ENCODE data around the gene TRMT61A.

Gene TRMT61A

DNA sequence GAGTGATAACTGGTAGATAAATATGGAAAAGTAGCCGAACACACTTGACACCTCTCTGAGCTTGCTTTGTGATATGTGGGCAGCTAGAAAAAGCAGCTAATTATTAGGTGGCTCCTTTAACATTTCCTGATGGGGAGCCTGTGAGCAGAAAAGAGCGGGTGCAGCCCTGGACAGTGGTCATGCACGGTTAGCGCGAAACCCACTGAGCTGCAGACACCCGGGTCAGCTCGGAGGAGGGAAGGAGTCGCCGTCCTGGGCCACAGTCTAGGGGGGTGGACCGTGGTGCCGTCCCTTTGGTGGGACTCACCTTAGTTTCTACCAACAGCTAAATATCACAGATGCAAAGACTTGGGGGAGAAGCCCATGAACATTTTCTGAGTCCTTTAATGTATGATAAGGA is 40.4 kb downstream of the TRMT61A start:
- DNase-seq, result no peak

DNA sequence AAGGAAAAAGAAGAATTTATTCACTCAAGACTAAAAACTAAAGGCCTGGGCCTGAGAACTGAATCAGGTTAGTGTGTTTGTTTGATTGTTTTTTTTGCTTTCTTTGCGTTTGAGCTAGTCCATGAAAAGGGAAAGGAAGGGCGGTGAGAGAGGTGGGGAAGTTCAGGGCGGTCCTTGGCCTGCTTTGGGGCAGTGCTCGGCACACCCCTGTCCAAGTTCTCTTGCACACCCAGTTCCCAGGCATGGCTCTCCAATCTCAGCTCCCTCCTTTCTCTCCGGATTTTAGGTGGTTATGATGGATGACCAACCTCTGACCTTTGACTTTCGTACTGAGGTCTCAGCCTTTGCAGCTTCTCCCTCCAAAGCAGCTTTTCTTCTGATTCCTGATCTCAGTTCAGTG is 45.1 kb downstream of the TRMT61A start:
- DNase-seq, result no peak

DNA sequence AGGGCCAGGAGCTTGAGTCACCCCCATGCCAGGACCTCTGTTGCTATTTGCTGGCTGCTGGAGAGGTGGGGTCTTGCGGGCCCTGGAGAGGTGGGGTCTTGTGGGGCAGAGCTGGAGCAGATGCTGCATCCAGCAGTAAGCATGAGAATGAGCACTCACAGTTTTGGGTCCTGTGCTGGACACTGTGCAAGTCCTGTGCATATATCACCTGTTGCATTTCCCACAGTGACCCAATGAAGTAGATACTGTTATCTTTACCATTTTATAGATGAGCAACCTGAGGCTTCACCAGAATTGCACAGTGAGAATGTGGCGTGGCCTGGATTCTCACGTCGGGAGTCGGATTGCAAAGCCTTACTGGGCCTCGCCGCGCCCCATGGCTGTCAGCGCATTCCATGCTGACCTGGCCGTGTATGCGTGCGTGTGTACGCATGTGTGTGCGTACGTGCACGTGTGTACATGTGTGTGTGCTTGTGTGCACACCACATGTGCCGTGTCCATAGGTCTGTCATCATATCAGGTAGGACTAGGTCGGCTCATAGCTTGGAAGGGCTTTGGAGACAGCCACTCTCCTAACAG is 45.8 kb downstream of the TRMT61A start:
- DNase-seq, result no peak

DNA sequence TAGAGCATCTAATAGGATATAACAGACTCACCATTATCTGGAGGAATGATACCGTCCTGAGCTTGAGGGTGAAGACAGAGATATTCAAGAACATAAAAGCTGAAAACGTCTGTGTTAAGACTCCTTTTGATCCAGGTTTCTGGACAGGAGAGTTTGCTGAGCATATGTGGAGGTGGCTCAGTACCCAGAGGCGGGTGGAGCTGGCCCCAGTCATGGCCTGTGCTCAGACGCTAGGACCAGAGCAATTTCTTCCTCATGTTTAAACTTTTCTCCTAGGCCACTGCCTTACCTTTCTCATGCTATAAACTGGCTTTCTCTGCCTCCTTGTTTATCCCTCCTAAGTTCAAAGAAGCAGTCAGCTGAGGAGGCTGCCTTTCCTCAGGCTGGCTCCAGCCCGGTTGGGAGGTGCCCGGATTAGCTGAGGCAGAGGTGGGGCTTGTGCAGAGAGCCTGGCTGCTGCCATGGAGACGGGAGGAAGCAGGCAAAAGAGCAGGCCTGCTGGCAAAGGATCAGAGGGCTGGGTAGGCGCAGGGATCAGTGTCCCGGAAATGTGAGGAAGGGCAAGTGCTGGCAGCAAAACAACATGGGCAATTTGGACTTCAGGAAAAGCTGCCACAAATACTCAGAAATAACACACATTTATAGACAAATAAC is 47.5 kb downstream of the TRMT61A start:
- peak; percentile 13 for DNase-seq

DNA sequence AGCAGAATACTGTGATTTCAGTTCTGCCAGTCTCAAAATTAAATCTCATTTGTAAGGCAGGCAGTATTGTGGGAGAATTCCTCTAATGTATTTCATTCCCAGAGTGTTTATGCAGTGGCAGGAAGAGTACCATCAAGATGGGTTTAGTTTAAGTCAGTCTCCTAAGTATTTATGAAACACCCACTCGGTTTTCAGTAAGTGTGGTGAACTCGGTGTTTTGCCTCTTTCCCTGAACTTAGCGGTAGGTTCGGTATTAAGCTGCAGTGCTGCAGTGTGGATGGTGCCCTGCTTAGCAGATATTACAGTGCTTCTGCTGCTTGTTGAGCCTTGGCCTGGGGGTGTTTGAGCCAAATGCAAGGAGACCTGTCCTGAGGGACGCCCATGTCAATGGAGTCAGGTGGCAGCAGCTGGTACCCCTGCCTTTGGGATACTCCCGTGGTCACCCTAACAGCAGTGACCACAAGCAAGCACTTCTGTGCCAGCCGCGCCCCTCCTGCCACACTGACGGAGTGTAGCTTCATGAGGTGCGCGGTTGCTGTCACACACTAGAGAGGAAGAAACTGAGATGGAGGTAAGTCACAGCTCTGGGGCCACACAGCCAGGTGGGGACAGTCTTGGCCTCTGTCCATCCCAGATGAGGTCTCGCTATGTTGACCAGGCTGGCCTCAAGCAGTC is 49.5 kb downstream of the TRMT61A start:
- DNase-seq, result no peak

DNA sequence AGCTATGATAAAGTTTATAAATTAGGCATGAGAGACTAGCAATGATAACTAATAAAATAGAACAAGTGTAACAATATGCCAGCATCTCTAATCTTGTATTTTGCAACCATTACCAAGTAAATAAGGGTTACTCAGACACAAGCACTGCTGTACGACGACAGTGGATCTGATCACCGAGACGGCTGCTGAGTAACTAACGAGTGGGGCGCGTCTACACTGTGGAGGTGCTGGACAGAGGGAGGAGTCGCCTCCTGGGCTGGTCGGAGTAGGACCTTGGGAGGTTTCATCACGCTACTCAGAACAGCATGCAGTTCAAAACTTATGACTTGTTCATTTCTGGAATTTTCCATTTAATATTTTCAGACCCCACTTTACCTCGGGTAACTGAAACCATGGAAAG is 52.2 kb downstream of the TRMT61A start:
- DNase-seq, result no peak

DNA sequence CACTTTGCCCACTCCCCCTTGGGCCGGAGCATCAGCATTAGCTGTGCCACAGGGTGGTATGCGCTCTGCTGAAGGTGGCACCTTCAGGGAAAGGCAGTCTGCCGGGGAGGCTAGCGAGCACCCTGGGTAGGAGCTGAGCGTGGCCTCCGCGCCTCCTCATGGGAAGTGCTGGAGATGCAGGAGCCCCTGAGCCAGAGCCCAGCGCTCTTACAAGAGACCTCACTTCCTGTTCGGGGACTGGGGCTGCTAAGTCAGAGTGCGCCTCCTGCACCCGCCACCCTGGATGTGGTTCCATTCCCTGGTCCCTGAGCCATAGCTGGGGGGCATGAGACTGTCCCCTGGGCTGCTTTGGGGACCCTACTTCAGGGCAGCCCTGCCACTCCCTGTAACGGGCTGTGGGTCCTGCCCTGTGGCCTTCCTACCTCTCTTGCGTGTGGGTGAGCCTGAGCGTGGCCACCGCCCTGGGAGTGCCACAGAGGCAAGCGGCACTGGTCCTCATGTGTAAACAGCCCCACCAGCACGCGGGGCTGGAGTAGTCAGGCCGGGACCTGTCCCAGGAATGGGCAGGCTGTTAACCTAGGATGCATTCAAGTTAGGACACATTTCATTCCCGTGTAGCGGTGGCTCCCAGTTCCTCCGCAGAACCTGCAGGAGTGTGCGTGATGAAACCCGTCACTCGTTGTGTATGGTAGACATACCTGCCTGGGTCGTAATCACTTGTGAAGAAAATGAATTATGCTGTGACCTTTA is 53.1 kb downstream of the TRMT61A start:
- DNase-seq, result no peak

DNA sequence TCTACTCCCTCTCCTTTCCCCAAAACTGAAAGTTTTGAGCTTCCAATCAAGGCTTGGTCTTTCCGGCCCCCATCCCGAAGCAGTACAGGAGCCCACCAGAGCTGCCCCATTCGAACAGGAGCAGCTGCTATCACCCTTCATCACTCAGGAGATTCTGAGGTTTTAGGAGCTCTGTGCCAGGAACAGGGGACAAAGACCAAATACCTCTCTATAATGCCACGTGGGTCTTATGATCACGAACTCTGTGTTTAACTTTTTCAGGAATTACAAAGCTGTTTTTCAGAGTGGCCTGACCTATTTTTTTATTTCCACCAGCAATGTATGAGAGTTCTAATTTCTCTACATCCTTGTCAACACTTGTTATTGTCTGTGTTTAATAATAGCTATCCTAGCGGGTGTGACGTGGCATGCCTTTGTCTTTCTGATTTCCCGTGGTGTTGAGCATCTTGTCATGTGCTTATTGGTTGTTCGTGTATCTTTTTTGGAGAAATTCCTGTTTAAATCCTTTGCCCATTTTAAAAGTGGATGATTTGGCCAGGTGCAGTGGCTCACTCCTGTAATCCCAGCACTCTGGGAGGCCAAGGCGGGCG is 55.4 kb downstream of the TRMT61A start:
- DNase-seq, result no peak
